ENCODE results near the gene FAXDC2.
"Not testable (repeated sequence)": the region's sequence is repeated elsewhere in the genome, so short reads cannot be mapped to it uniquely, and the experiment has no call there.

The FAXDC2 gene

DNA sequence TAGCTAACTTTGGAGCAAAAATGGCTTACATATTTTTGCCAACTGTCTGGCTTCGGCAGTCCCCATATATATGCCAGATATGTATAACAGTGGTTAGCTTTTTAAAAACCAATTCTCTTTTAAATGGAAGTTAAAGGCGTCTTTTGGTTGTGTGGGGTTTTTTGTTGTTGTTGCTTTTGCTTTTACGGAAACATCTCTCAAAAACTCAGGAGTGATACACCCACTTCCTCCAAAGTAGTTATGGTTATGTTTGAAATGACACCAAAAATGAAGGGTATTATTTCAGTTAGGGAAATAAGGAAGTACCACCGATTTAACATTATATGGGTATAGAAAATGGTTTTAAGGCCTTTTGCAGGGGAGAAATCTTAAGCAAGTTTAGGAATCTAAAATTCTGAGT is 10.4 kb upstream of the FAXDC2 start:
- DNase-seq = no peak

DNA sequence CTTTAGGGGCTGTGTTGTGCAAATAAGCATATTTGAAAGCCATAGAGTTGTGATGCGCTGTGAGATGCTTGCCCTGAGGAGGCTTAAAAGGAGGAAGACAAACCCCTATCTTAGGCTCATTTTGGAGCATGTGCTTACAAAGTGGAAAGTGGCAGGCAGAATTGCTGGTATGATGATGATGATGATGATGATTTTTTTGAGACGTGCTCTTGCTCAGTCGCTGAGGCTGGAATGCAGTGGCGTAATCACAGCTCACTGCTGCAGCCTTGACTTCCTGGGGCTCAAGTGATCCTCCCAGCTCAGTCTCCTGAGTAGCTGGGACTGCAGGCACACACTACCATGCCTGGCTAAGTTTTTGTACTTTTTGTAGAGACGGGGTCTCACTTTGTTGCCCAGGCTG is 9.7 kb upstream of the FAXDC2 start:
- DNase-seq = peak; percentile 72

GRCh38 chr5:154858972-154859871 is 8.8 kb upstream of the FAXDC2 start:
- DNase-seq = no peak

GRCh38 chr5:154858297-154858971 is 8.0 kb upstream of the FAXDC2 start, which contains the start of gene CNOT8:
TSS of gene CNOT8 (plus strand) at chr5:154858627. CDS start at chr5:154863279, 4,652 bp downstream.
- peak; percentile 98 for DNase-seq

- DNase-seq = peak; percentile 98
These were observed 7.3 kb upstream of the FAXDC2 start for GRCh38 chr5:154857530-154858296.

GRCh38 chr5:154851351-154851750 is 948 bp upstream of the FAXDC2 start:
- DNase-seq = no peak

GRCh38 chr5:154849791-154850201 is 607 bp downstream of the FAXDC2 start:
- DNase-seq = no peak

DNA sequence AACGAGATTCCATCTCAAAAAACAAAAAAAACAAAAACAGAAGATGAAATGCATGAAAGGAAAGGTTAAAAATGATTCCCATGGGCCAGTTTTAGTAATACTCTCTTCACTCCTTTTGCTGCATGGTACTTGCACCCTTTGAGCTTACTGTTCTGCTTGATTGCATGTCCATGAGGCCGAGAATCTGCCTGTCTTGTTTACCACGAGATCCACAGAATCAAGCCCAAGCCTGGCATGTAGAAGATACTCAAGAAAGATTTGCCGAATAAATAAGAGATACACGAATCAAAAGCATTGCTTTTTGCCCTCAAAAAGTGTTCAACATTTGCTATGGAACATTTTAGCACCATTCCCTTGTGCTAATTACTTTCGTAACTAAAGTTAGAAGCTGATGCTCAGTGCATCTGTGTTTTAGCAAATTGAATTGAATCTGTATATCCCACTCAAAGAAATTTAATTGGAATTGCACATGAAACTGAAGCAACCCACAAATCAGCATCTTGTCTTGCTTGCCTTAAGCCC is 1.1 kb downstream of the FAXDC2 start:
- no peak for DNase-seq

GRCh38 chr5:154844809-154845208 is 5.6 kb downstream of the FAXDC2 start:
- DNase-seq = no peak

DNA sequence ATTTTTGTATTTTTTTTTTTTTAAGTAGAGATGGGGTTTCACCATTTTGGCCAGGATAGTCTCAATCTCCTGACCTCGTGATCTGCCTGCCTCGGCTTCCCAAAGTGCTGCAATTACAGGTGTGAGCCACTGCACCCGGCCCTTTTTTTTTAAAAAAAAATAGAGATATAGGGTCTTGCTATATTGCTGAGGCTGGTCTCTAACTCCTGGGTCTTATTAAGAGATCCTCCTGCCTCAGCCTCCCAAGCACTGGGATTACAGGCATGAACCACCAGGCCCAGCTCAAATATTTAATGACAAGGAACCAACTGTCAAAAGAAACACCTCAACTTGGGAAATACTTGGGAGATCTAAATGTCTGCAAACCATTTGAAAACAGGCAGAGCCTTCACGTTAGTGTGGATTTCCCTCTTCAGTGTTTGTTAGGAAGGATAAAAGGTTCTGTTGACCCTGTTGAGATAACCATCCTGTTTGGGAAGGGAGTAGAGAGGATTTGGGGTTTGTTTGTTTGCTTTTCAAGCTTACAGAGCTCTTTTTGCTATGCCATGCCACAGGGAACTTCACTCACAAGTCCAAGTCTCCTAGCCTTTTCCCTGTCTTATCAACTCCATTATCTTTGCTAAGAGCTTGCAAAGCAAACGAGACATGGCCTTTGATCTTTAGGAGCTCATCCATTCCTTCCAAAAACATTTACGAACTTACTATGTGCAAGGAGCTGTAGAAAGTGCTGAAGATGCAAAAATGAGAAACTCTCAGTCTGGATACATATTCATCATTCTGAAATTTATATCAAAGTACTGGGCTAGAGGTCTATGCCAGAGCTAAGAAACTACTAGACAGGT is 7.5 kb downstream of the FAXDC2 start:
- DNase-seq = no peak

- DNase-seq = no peak
These were observed 9.1 kb downstream of the FAXDC2 start for GRCh38 chr5:154841273-154841661.

DNA sequence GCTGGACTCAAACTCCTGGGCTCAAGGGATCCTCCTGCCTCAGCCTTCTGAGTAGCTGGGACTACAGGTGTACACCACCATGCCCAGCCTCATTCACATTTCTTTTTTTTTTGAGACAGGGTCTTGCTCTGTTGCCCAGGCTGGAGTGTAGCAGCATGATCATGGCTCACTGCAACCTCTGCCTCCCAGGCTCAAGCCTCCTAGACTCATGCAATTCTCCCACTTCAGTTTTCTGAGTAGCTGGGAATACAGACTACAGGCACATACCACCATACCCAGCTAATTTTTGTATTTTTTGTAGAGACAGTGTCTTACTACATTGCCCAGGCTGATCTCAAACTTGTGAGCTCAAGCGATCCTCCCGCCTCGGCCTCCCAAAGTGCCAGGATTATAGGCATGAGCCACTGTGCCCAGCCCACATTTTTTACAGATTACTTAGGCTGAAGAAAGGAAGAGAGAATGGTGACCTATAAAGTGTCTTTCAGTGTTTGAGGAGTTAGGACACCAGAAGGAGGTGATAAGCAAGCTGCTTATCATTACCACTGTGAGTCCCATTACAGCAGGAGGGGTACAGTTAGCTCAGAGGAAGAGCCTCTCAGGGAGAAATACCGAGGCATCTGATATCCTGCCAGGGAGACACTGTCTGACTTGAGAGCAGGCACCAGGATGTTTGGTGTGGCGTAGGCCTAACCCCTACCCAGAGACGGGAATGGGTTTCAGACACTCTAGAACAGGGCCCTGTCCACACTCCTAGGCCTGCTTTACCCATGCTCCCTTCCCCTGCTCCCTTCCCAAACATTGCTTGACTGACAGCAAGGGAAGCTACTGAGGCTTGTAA is 9.7 kb downstream of the FAXDC2 start:
- DNase-seq = no peak

DNA sequence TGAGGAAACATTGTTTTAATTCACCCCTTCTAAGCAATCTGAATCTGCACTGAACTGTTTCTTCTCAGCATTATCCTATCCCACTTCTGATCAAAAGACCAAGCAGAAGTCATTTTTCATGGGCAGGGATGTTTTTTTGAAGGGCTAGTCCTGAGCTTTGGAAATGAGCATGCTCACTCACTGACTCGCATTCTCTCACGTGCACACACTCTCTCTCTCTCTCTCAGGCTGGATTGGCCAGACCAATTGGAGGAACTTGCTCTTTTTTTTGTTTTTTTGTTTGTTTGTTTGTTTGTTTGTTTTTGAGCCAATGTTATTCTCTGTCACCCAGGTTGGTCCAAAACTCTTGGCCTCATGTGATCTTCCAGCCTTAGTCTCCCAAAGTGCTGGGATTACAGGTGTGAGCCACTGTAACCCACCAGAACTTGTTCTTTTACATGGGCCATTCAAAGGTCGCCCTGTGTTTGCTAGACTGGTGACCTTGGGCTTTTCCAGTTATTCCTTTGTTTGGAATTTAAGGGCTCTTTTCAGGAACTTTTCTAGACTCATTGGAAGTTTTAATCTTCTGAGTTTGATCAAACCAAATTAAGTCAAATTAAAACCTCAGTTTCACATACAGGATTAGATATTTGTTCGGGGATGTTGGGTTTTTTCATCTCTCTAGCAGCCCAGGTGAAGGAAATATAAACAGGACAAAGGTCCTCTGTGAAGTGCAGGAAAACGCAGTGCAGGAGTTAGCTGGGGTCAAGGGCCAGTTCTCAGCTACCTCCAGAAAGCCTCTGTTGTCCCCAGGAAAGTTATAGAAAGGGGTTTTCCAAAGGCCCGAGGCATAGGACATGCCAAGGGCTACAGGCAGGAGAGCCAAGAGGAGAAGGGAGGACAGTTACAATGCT is 13.1 kb downstream of the FAXDC2 start:
- no peak for DNase-seq

- DNase-seq = no peak
These were observed 14.2 kb downstream of the FAXDC2 start for GRCh38 chr5:154836225-154836624.

DNA sequence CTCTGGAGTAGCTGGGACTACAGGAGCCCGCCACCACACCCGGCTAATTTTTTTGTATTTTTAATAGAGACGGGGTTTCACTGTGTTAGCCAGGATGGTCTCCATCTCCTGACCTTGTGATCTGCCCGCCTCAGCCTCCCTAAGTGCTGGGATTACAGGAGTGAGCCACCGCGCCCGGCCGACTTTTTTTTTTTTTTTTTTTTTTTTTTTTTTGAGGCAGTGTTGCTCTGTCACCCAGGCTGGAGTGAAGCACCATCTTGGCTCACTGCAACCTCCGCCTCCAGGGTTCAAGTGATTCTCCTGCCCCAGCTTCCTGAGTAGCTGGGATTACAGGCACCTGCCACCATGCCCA is 14.7 kb downstream of the FAXDC2 start:
- DNase-seq = not testable (repeated sequence)

- no peak for DNase-seq
These were observed 16.4 kb downstream of the FAXDC2 start for GRCh38 chr5:154834053-154834452.

DNA sequence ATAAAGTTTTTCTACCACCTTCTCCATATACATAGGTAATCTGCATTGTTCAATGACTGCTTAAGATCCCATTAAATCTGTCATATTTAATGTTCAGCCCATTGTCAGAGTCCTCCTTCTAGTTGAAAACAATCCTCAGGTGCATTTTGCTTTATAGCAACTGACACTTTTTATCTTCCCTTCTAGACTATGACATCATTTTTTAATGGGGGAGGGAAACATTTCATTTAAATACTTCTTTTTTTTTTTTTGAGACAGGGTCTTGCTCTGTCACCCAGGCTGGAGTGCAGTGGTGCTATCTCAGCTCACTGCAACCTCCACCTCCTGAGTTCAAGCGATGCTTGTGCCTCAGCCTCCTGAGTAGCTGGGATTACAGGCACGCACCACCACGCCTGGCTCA is 17.6 kb downstream of the FAXDC2 start:
- not testable (repeated sequence) for DNase-seq

GRCh38 chr5:154831451-154831850 is 19.0 kb downstream of the FAXDC2 start:
- no peak for DNase-seq

DNA sequence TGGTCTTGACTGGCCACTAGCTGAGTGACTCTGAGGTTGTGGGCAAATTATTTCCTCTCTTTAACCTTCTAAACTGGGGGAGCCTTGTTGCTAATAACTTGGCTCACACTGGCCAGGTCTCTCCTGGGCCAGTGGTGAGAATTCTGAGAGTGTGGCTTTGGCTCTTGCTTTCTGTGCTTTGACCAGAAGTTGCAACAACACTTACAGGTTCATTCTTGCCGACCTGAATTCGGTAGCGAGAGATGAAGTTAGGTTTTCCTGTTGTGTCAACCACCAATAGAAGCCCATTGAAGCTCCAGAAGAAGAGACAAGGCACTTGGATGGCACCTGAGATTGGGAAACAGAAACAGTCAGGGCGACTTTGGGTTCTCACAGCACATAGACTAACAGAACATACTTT is 19.8 kb downstream of the FAXDC2 start:
- DNase-seq = no peak

DNA sequence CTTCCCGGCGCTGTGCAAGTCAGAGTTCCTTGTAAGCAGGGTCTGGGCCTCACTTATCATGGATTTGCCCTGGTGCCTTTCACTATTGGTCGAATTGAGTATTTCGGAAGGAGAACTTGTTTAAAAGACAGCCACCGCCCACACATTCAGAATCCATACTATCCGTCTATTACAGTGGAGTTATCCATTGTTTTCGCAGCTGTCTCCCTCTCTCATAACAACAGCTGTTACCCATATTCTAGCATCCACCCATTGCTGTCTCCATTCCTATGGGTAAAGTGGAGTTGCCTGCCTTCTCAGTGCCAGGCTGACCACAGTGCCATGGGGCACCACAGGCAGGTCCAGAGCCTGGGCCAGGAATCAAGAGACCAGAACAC is 20.2 kb downstream of the FAXDC2 start:
- DNase-seq = no peak

All from fibroblast of skin of right quadriceps (primary cell).